NCI-H1417 treated with DMSO at 0.1 percent for 48 hours (cell line): ENCODE data around the gene BSND.

Experiments used
- DNase-seq: peaks from one replicate; lab custom pipeline; 2025; lab: John Stamatoyannopoulos, UW

Gene BSND

GRCh38 chr1:55061000-55061705, 62.4 kb downstream of the BSND start:
- no peak for DNase-seq
